H1 (cell line): Measurements from ENCODE around the gene ABCA2.

ENCODE experiments used
- ATF3 ChIP-seq: IDR thresholded peaks from 2 replicates; pipeline ENCODE4 v1.6.1; 2011; ENCODE audit warnings: low read depth, mild to moderate bottlenecking, low read length; ENCODE audit not compliant: insufficient read depth
- CTCF ChIP-seq, 3 experiments: IDR thresholded peaks; 1 replicate in 2 of 3; 2 replicates in 1 of 3; pipeline versions ENCODE4 v1.5.1 to v1.6.1; 2011; ENCODE audit warnings: low read length in 3 of 3, mild to moderate bottlenecking in 3 of 3, inconsistent platforms in 2 of 3, low read depth in 1 of 3, moderate library complexity in 1 of 3; ENCODE audit not compliant: insufficient read depth in 1 of 3; ENCODE audit errors: control extremely low read depth in 1 of 3
- EZH2 ChIP-seq: fragments of 200-600 bp; sonication (generic); IDR thresholded peaks from 2 replicates; pipeline ENCODE4 v1.7.1; 2012; ENCODE audit warnings: low read depth, mild to moderate bottlenecking, moderate library complexity, low read length, inconsistent platforms; ENCODE audit not compliant: severe bottlenecking
- MAFK ChIP-seq: IDR thresholded peaks from 2 replicates; pipeline ENCODE4 v1.6.1; 2012; ENCODE audit warnings: low read depth, mild to moderate bottlenecking, improper control_type of control experiment, low read length
- MAX ChIP-seq: IDR thresholded peaks from 2 replicates; pipeline ENCODE4 v1.6.1; 2012; ENCODE audit warnings: inconsistent platforms
- POLR2AphosphoS5 ChIP-seq: IDR thresholded peaks from 2 replicates; pipeline ENCODE4 v1.6.1; 2011; ENCODE audit warnings: low read depth, low read length
- SIN3A ChIP-seq, 2 experiments: IDR thresholded peaks in 1 of 2; conservative IDR thresholded peaks in 1 of 2; 2 replicates each; pipeline ENCODE4 v1.6.1; 2011 to 2012; ENCODE audit warnings: low read length in 2 of 2, improper control_type of control experiment in 1 of 2, low read depth in 1 of 2, mild to moderate bottlenecking in 1 of 2
- SP2 ChIP-seq: IDR thresholded peaks from 2 replicates; pipeline ENCODE4 v1.6.1; 2012; ENCODE audit warnings: mild to moderate bottlenecking, low read length, inconsistent platforms
- SRF ChIP-seq: IDR thresholded peaks from 2 replicates; pipeline ENCODE4 v1.6.1; 2011; ENCODE audit warnings: mild to moderate bottlenecking, low read depth, low read length, moderate library complexity
- TEAD4 ChIP-seq: IDR thresholded peaks from 2 replicates; pipeline ENCODE4 v1.6.1; 2012; ENCODE audit warnings: low read depth, low read length, inconsistent platforms, mixed read lengths

GRCh38 chr9:137029058-137029936 is 1.3 kb upstream of the ABCA2 start:
- no peak for TF ChIP-seq MAFK
- TF ChIP-seq SIN3A (conservative IDR thresholded peaks at IDR 0.05 in 1 of 2, IDR thresholded peaks at IDR 0.05 in 1 of 2; ENCODE audit: low read depth in 1 of 2, low read length in 2 of 2), result no peak
- no peak for TF ChIP-seq SRF
- no peak for TF ChIP-seq ATF3
- TF ChIP-seq CTCF (IDR thresholded peaks at IDR 0.05; ENCODE audit: control extremely low read depth in 1 of 3, insufficient read depth in 1 of 3, low read depth in 1 of 3, low read length in 3 of 3), result peak in 2 of 3 experiments; percentile 94 to 98; a peak in 3 of 4 replicates
- peak; percentile 17 for TF ChIP-seq EZH2
- no peak for TF ChIP-seq TEAD4
- TF ChIP-seq POLR2AphosphoS5, result no peak
- no peak for TF ChIP-seq SP2
- TF ChIP-seq MAX, result no peak
